Testis (tissue), 3 donors: ENCODE results near the gene C13orf42. TPM values are rescaled to one million over a fixed set of nuclear protein-coding genes. Genes with fewer than 3 reads are reported as not detected.

Experiments
- DNase-seq: peaks from one replicate; pipeline ENCODE4 v3.0.0-alpha.2; 2019
- H3K27ac ChIP-seq, 2 donors: fragments of 200-600 bp; sonication (generic); one replicate each; pipeline ENCODE4 v1.5.1; 2019
- H3K27me3 ChIP-seq: fragments of 200-600 bp; sonication (generic); one replicate; pipeline ENCODE4 v1.5.1; 2019
- H3K36me3 ChIP-seq: fragments of 200-600 bp; sonication (generic); one replicate; pipeline ENCODE4 v1.5.1; 2017; ENCODE audit warnings: low read depth; ENCODE audit errors: missing control alignments
- H3K4me1 ChIP-seq: fragments of 200-600 bp; sonication (generic); one replicate; pipeline ENCODE4 v1.5.1; 2019
- H3K4me3 ChIP-seq, 2 donors: fragments of 200-600 bp; sonication (generic); one replicate each; pipeline ENCODE4 v1.5.1; 2017 to 2019
- H3K9me3 ChIP-seq: fragments of 200-600 bp; sonication (generic); one replicate; pipeline ENCODE4 v1.5.1; 2017
- POLR2A ChIP-seq: fragments of 450-650 bp; IDR thresholded peaks from one replicate; pipeline ENCODE4 v1.6.1; 2017; ENCODE audit warnings: antibody characterized with exemption, mild to moderate bottlenecking, moderate library complexity
- WGBS, 2 donors: methylation state at CpG; one replicate each; pipeline ENCODE4 v1.1.5; 2018; 5-methylcytosine and 5-hydroxymethylcytosine counted together
- intact Hi-C: fragments of 100-400 bp; cut with DNase I; formaldehyde crosslinking; loops from one replicate; pipeline ENCODE4 v1.15.1; 2023; ENCODE audit warnings: low total_unique reads
- polyA plus RNA-seq: library from polyadenylated mRNA; stranded (reverse); fragments of 350-450 nt; fragmentation: Illumina TruSeq; extraction: RNeasy Lipid Tissue Mini Kit (QIAGEN cat#74804); gene quantifications from one replicate; pipeline ENCODE4 v1.2.3, GENCODE V29; 2014; ENCODE audit warnings: low read depth, low replicate concordance; ENCODE audit not compliant: insufficient read depth
- total RNA-seq, 2 donors: library from RNA; depleted of rRNA; stranded (reverse); fragments of >200 nt; gene quantifications; one replicate each; pipeline ENCODE4 v1.2.3, GENCODE V29; 2016
- TF ChIP-seq, protein P1 (sequence below), 3 experiments: fragments of 450-650 bp in 2 of 3; fragments of 200-600 bp in 1 of 3; sonication (generic) in 1 of 3; IDR thresholded peaks; one replicate each; pipeline ENCODE4 v1.5.1; 2016 to 2019; ENCODE audit warnings: antibody characterized with exemption in 3 of 3, mild to moderate bottlenecking in 2 of 3, moderate library complexity in 1 of 3

C13orf42 gene
- total and polyA plus RNA-seq, 3 donors from 2014 or later: 0.65 to 1.9 (median 1.8) TPM

DNA sequence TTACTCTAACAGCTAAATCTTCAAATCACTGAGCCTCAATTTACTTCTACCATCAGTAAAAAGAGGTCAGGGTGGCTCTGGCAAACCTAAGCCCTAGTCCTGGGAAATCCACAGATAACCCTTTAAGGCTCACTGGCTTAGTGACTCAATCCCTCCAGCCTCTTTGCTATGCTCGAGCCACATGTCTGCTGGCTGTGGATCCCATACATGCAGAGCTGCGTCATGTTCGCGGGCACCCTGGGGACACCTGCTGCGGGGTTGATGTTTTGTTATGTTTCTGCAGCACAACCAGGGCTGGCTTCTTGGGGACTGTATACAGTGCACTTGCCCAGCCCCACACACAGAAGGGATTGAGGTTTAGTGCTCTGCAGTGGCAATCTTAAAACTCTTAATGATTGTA is 41.6 kb upstream of the C13orf42 start:
- intact Hi-C loops: loop anchor here (10.0 kb wide), 1 partner anchor 132 kb away; no protein-coding TSS in a partner anchor
- 91 to 94% methylated on average over 5 of the region's 5 CpGs for WGBS, 2 donors

DNA sequence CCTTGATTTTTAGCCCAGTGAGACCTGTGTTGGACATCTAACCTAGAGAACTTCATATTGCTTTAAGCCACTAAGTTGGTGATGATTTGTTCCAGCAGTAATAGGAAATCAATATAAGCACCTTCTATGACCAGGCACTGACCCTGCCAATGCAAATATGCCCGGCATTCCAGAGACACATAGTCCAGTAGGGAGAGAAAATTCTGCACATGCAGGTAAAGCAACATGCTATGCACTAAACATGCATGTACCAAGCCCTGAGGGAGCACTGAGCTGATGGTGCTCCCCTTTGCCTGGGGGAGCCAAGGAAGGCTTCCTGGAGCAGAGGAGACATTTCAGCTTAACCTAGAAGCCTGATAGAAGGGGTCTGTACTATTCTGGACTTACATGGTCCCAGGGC is 40.4 kb upstream of the C13orf42 start:
- intact Hi-C loops: loop anchor here (10.0 kb wide), 1 partner anchor 133 kb away; no protein-coding TSS in a partner anchor
- 95 to 100% methylated on average over 1 of the region's 1 CpG for WGBS, 2 donors

More for the DNA sequence above, 41.6 kb upstream of the C13orf42 start:
- Histone ChIP-seq H3K4me3 (no peak overlapping the region), H3K36me3 (no peaks in the 10 kb centered on the region), H3K4me1 (no peaks in the 10 kb centered on the region), H3K27ac (no peak overlapping the region), H3K27me3 (no peaks in the 10 kb centered on the region), H3K9me3 (no peaks in the 10 kb centered on the region)
- TF ChIP-seq, protein P1, sequence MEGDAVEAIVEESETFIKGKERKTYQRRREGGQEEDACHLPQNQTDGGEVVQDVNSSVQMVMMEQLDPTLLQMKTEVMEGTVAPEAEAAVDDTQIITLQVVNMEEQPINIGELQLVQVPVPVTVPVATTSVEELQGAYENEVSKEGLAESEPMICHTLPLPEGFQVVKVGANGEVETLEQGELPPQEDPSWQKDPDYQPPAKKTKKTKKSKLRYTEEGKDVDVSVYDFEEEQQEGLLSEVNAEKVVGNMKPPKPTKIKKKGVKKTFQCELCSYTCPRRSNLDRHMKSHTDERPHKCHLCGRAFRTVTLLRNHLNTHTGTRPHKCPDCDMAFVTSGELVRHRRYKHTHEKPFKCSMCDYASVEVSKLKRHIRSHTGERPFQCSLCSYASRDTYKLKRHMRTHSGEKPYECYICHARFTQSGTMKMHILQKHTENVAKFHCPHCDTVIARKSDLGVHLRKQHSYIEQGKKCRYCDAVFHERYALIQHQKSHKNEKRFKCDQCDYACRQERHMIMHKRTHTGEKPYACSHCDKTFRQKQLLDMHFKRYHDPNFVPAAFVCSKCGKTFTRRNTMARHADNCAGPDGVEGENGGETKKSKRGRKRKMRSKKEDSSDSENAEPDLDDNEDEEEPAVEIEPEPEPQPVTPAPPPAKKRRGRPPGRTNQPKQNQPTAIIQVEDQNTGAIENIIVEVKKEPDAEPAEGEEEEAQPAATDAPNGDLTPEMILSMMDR (IDR thresholded peaks at IDR 0.05): no peak
- TF ChIP-seq POLR2A: no peak
- no peak for DNase-seq

DNA sequence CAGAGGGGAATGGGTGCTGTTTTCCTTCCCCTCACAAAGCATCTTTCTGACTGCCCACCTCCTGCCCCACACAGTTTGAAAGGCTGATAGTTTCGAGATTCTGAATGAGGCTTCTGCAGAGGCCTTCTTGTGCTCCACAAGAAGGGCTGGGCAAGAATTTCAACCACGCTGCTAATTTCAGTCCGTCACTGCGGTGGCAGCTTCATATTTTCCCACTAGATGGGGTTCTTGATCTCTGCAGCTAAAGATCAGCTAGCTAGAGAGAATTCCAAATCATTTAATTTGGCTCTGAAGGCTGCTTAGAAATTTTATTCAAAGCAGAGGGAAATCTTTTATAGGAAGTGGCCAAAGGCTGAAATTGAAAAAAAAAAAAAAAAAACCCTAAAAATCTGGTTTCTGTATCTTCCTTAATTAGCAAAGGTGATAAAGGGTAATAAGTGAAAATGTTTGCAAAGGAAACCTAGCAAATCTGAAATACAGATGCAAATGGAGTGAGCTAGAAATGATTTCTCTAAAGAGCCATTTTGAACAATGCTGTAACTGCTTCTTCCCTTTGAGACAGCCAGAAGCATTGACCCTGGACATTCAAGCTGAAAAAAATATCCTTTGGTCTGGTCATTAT is 38.0 kb upstream of the C13orf42 start:
- peak; percentile 64 for DNase-seq
- TF ChIP-seq POLR2A: no peak
- TF ChIP-seq, protein P1 (IDR thresholded peaks at IDR 0.05): peak in 2 of 3 experiments; percentile 37 to 43
- WGBS, 2 donors: 19 to 29% methylated on average over 4 of the region's 4 CpGs
- no peaks in the 10 kb centered on the region for H3K4me1 ChIP-seq
- H3K27me3 ChIP-seq: no peaks in the 10 kb centered on the region
- H3K36me3 ChIP-seq: no peaks in the 10 kb centered on the region
- intact Hi-C loops: no loop called here
- no peak overlapping the region for H3K4me3 ChIP-seq
- no peaks in the 10 kb centered on the region for H3K9me3 ChIP-seq
- H3K27ac ChIP-seq: no peak overlapping the region

More for the DNA sequence above, 40.4 kb upstream of the C13orf42 start:
- H3K4me1 ChIP-seq: no peaks in the 10 kb centered on the region
- no peaks in the 10 kb centered on the region for H3K27me3 ChIP-seq
- H3K4me3 ChIP-seq: no peak overlapping the region
- no peak overlapping the region for H3K27ac ChIP-seq
- DNase-seq: no peak
- no peaks in the 10 kb centered on the region for H3K36me3 ChIP-seq
- TF ChIP-seq POLR2A: no peak
- TF ChIP-seq, protein P1 (IDR thresholded peaks at IDR 0.05): no peak
- no peaks in the 10 kb centered on the region for H3K9me3 ChIP-seq

DNA sequence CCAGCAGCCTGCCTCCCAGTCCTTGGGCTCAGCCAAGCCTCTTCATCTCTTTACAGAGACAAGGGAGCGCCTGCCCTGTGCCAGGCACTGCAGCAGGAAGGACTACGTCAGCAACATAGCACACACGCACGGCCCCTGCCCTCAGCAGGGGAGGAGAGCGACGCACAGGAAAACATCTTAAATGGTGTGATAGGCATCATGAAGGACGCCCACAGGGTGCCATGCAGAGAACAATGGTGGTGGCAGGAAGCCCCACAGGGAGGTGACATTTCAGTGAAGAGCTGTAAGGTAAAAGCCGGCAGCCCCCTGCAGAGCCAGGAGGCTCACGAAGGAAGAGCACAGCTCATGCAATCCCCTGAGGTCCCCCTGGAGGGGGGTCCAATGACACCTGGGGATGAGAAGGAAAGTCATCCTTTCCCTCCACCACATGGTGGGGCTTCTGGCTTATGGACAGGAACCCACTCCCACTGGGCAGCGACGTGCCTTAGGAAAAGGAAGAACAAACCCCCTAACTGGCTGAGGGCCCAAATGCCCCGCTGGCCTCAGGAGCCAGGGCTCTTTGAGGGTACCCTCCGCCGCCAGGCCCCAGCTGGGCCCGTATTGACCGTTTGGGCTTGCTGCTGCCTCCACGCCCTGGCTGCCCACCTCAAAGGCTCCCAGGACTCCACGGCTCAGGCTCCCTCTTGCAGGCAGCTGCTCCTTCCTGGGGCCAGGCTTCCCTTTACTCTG is 37.3 kb upstream of the C13orf42 start:
- intact Hi-C loops: no loop called here
- WGBS, 2 donors: 69 to 70% methylated on average over 9 to 18 of the region's 18 CpGs

More for the DNA sequence above, 37.3 kb upstream of the C13orf42 start:
- H3K4me1 ChIP-seq: no peaks in the 10 kb centered on the region
- TF ChIP-seq, protein P1 (IDR thresholded peaks at IDR 0.05): no peak
- no peak for TF ChIP-seq POLR2A
- no peaks in the 10 kb centered on the region for H3K9me3 ChIP-seq
- no peak overlapping the region for H3K4me3 ChIP-seq
- no peaks in the 10 kb centered on the region for H3K27me3 ChIP-seq
- DNase-seq: no peak
- no peak overlapping the region for H3K27ac ChIP-seq
- H3K36me3 ChIP-seq: no peaks in the 10 kb centered on the region
